SK-N-SH treated with all-trans-retinoic acid at 6 μM for 48 hours (cell line): Measurements from ENCODE around the gene ADAM21.

Experiments
- ATAC-seq: fragments of 200-7000 bp; cut with Tn5 transposase; 3 replicates; pipeline ENCODE4 v1.9.1; 2020; ENCODE audit warnings: mild to moderate bottlenecking, moderate library complexity
- ARNTL ChIP-seq: fragments of 450-650 bp; formaldehyde crosslinking; IDR thresholded peaks from 2 replicates; pipeline ENCODE4 v1.5.0; 2020; ENCODE audit warnings: low read depth, mild to moderate bottlenecking, moderate library complexity, borderline replicate concordance
- BACH2 ChIP-seq: fragments of 250-450 bp; sonication (Bioruptor Pico); IDR thresholded peaks from 2 replicates; pipeline ENCODE4 v1.9.0; 2021; ENCODE audit warnings: mild to moderate bottlenecking, borderline replicate concordance
- CSDC2 ChIP-seq: fragments of 250-450 bp; sonication (Bioruptor Pico); IDR thresholded peaks from 2 replicates; pipeline ENCODE4 v1.5.0; 2020; ENCODE audit warnings: mild to moderate bottlenecking, moderate library complexity
- ESRRG ChIP-seq: fragments of 250-450 bp; sonication (Bioruptor Pico); IDR thresholded peaks from 2 replicates; pipeline ENCODE4 v1.6.1; 2021; ENCODE audit warnings: mild to moderate bottlenecking
- GLIS3 ChIP-seq: fragments of 250-450 bp; sonication (Bioruptor Pico); IDR thresholded peaks from 2 replicates; pipeline ENCODE4 v1.5.0; 2020; ENCODE audit warnings: mild to moderate bottlenecking, moderate library complexity
- OSR1 ChIP-seq: fragments of 250-450 bp; sonication (Bioruptor Pico); IDR thresholded peaks from 2 replicates; pipeline ENCODE4 v1.8.0; 2022; ENCODE audit warnings: moderate library complexity, mild to moderate bottlenecking, inconsistent platforms
- PPARA ChIP-seq: fragments of 250-450 bp; sonication (Bioruptor Pico); IDR thresholded peaks from 2 replicates; pipeline ENCODE4 v1.5.0; 2020; ENCODE audit warnings: mild to moderate bottlenecking, borderline replicate concordance
- RARB ChIP-seq: fragments of 250-450 bp; sonication (Bioruptor Pico); IDR thresholded peaks from 2 replicates; pipeline ENCODE4 v1.8.0; 2021; ENCODE audit warnings: mild to moderate bottlenecking, moderate library complexity
- SNAI2 ChIP-seq: fragments of 250-450 bp; sonication (Bioruptor Pico); IDR thresholded peaks from 2 replicates; pipeline ENCODE4 v1.5.0; 2020; ENCODE audit warnings: mild to moderate bottlenecking, moderate library complexity
- TCF4 ChIP-seq: fragments of 250-450 bp; sonication (Bioruptor Pico); IDR thresholded peaks from 2 replicates; pipeline ENCODE4 v1.8.0; 2021; ENCODE audit warnings: mild to moderate bottlenecking, moderate library complexity, borderline replicate concordance
- TOX ChIP-seq: fragments of 250-450 bp; sonication (Bioruptor Pico); IDR thresholded peaks from 2 replicates; pipeline ENCODE4 v1.8.0; 2021; ENCODE audit warnings: mild to moderate bottlenecking, moderate library complexity, borderline replicate concordance
- ZC3H10 ChIP-seq: fragments of 250-450 bp; sonication (Bioruptor Pico); IDR thresholded peaks from 2 replicates; pipeline ENCODE4 v1.5.1; 2021; ENCODE audit warnings: mild to moderate bottlenecking, moderate library complexity
- ZFP3 ChIP-seq: fragments of 250-450 bp; sonication (Bioruptor Pico); IDR thresholded peaks from 2 replicates; pipeline ENCODE4 v1.5.0; 2020; ENCODE audit warnings: mild to moderate bottlenecking, moderate library complexity
- ZFP30 ChIP-seq: fragments of 450-650 bp; formaldehyde crosslinking; IDR thresholded peaks from 2 replicates; pipeline ENCODE4 v1.5.0; 2022; ENCODE audit warnings: mild to moderate bottlenecking, moderate library complexity
- ZNF565 ChIP-seq: fragments of 450-650 bp; formaldehyde crosslinking; conservative IDR thresholded peaks from 2 replicates; pipeline ENCODE4 v1.5.0; 2020; ENCODE audit warnings: low read depth, mild to moderate bottlenecking, moderate library complexity
- ZNF8 ChIP-seq: fragments of 450-650 bp; formaldehyde crosslinking; IDR thresholded peaks from 2 replicates; pipeline ENCODE4 v1.5.0; 2020; ENCODE audit warnings: mild to moderate bottlenecking, moderate library complexity
- TF ChIP-seq, protein P1 (sequence below): fragments of 250-450 bp; sonication (Bioruptor Pico); IDR thresholded peaks from 2 replicates; pipeline ENCODE4 v1.5.0; 2020; ENCODE audit warnings: mild to moderate bottlenecking, moderate library complexity
- TF ChIP-seq, protein P2 (sequence below): fragments of 250-450 bp; sonication (Bioruptor Pico); IDR thresholded peaks from 2 replicates; pipeline ENCODE4 v1.8.0; 2021; ENCODE audit warnings: low read depth, mild to moderate bottlenecking, moderate library complexity, borderline replicate concordance
- TF ChIP-seq, protein P3 (sequence below): fragments of 250-450 bp; sonication (Bioruptor Pico); IDR thresholded peaks from 2 replicates; pipeline ENCODE4 v1.8.0; 2020; ENCODE audit warnings: mild to moderate bottlenecking, moderate library complexity, borderline replicate concordance
- TF ChIP-seq, protein P4 (sequence below): fragments of 250-450 bp; sonication (Bioruptor Pico); IDR thresholded peaks from 2 replicates; pipeline ENCODE4 v1.5.1; 2021; ENCODE audit warnings: mild to moderate bottlenecking, moderate library complexity
- TF ChIP-seq, protein P5 (sequence below): fragments of 250-450 bp; sonication (Bioruptor Pico); IDR thresholded peaks from 2 replicates; pipeline ENCODE4 v1.5.1; 2020; ENCODE audit warnings: low read depth, mild to moderate bottlenecking, moderate library complexity

The ADAM21 gene

DNA sequence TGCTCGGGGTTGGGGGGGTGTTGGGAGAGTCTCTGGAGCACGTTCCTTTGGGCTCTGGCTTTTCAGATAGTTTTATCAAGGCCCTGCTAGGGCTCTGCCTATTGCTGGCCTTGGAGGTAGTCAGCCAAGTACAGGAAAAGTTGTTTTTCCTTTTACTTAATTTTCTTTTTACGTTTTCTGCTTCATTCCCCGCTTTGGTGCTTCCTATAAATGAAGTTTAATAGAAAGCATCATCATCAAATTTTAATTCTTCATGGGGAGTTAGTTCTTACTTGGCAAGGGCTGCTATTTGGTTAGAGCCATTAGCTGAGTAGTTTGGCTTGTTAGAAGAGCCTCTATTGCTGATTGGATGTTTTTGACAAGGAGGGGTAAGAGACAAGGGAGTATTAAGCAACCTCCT is 15.1 kb upstream of the ADAM21 start (continued):
- TF ChIP-seq, protein P1, sequence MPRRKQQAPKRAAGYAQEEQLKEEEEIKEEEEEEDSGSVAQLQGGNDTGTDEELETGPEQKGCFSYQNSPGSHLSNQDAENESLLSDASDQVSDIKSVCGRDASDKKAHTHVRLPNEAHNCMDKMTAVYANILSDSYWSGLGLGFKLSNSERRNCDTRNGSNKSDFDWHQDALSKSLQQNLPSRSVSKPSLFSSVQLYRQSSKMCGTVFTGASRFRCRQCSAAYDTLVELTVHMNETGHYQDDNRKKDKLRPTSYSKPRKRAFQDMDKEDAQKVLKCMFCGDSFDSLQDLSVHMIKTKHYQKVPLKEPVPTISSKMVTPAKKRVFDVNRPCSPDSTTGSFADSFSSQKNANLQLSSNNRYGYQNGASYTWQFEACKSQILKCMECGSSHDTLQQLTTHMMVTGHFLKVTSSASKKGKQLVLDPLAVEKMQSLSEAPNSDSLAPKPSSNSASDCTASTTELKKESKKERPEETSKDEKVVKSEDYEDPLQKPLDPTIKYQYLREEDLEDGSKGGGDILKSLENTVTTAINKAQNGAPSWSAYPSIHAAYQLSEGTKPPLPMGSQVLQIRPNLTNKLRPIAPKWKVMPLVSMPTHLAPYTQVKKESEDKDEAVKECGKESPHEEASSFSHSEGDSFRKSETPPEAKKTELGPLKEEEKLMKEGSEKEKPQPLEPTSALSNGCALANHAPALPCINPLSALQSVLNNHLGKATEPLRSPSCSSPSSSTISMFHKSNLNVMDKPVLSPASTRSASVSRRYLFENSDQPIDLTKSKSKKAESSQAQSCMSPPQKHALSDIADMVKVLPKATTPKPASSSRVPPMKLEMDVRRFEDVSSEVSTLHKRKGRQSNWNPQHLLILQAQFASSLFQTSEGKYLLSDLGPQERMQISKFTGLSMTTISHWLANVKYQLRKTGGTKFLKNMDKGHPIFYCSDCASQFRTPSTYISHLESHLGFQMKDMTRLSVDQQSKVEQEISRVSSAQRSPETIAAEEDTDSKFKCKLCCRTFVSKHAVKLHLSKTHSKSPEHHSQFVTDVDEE, result no peak
- TF ChIP-seq ESRRG (CRISPR knock-in tag) (no peak), ZFP30 (no peak), ARNTL (CRISPR knock-in tag) (no peak), ZFP3 (CRISPR knock-in tag) (no peak), SNAI2 (no peak)
- TF ChIP-seq, protein P2, sequence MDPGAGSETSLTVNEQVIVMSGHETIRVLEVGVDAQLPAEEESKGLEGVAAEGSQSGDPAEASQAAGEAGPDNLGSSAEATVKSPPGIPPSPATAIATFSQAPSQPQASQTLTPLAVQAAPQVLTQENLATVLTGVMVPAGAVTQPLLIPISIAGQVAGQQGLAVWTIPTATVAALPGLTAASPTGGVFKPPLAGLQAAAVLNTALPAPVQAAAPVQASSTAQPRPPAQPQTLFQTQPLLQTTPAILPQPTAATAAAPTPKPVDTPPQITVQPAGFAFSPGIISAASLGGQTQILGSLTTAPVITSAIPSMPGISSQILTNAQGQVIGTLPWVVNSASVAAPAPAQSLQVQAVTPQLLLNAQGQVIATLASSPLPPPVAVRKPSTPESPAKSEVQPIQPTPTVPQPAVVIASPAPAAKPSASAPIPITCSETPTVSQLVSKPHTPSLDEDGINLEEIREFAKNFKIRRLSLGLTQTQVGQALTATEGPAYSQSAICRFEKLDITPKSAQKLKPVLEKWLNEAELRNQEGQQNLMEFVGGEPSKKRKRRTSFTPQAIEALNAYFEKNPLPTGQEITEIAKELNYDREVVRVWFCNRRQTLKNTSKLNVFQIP (CRISPR knock-in tag), result no peak
- TF ChIP-seq, protein P3, sequence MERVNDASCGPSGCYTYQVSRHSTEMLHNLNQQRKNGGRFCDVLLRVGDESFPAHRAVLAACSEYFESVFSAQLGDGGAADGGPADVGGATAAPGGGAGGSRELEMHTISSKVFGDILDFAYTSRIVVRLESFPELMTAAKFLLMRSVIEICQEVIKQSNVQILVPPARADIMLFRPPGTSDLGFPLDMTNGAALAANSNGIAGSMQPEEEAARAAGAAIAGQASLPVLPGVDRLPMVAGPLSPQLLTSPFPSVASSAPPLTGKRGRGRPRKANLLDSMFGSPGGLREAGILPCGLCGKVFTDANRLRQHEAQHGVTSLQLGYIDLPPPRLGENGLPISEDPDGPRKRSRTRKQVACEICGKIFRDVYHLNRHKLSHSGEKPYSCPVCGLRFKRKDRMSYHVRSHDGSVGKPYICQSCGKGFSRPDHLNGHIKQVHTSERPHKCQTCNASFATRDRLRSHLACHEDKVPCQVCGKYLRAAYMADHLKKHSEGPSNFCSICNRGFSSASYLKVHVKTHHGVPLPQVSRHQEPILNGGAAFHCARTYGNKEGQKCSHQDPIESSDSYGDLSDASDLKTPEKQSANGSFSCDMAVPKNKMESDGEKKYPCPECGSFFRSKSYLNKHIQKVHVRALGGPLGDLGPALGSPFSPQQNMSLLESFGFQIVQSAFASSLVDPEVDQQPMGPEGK (CRISPR knock-in tag), result no peak

DNA sequence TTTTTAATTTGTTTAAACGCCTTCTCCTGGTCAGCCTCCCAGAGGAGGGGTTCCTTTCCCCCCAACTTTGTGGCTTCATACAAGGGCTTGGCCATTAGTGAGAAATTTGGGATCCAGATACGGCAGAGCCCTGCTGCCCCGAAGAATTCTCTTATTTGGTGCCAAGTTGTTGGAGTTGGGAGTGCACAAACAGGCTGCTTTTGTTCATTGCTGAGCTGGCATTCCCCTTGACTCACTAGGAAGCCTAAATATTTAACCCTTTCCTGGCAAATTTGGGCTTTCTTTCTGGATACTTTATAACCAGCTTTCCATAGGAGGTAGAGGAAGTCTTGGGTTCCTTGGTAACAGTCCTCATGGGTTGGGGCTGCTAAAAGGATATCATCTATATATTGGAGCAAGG is 10.3 kb upstream of the ADAM21 start:
- no peak for TF ChIP-seq BACH2 (CRISPR knock-in tag)
- TF ChIP-seq ZFP3 (CRISPR knock-in tag), result no peak
- TF ChIP-seq ZNF8, result no peak
- no peak for TF ChIP-seq ARNTL (CRISPR knock-in tag)
- TF ChIP-seq, protein P4, sequence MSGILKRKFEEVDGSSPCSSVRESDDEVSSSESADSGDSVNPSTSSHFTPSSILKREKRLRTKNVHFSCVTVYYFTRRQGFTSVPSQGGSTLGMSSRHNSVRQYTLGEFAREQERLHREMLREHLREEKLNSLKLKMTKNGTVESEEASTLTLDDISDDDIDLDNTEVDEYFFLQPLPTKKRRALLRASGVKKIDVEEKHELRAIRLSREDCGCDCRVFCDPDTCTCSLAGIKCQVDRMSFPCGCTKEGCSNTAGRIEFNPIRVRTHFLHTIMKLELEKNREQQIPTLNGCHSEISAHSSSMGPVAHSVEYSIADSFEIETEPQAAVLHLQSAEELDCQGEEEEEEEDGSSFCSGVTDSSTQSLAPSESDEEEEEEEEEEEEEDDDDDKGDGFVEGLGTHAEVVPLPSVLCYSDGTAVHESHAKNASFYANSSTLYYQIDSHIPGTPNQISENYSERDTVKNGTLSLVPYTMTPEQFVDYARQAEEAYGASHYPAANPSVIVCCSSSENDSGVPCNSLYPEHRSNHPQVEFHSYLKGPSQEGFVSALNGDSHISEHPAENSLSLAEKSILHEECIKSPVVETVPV, result no peak
- TF ChIP-seq PPARA, result no peak
- TF ChIP-seq ZC3H10, result no peak
- TF ChIP-seq ZNF565 (CRISPR knock-in tag), result no peak
- TF ChIP-seq, protein P5, sequence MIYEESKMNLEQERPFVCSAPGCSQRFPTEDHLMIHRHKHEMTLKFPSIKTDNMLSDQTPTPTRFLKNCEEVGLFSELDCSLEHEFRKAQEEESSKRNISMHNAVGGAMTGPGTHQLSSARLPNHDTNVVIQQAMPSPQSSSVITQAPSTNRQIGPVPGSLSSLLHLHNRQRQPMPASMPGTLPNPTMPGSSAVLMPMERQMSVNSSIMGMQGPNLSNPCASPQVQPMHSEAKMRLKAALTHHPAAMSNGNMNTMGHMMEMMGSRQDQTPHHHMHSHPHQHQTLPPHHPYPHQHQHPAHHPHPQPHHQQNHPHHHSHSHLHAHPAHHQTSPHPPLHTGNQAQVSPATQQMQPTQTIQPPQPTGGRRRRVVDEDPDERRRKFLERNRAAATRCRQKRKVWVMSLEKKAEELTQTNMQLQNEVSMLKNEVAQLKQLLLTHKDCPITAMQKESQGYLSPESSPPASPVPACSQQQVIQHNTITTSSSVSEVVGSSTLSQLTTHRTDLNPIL (CRISPR knock-in tag), result no peak
- no peak for TF ChIP-seq OSR1 (CRISPR knock-in tag)
- TF ChIP-seq, protein P2 (CRISPR knock-in tag), result no peak
- TF ChIP-seq RARB (CRISPR knock-in tag), result no peak
- no peak for TF ChIP-seq CSDC2 (CRISPR knock-in tag)
- TF ChIP-seq ZFP30, result no peak
- no peak for TF ChIP-seq GLIS3
- no peak for TF ChIP-seq SNAI2
- no peak for ATAC-seq

DNA sequence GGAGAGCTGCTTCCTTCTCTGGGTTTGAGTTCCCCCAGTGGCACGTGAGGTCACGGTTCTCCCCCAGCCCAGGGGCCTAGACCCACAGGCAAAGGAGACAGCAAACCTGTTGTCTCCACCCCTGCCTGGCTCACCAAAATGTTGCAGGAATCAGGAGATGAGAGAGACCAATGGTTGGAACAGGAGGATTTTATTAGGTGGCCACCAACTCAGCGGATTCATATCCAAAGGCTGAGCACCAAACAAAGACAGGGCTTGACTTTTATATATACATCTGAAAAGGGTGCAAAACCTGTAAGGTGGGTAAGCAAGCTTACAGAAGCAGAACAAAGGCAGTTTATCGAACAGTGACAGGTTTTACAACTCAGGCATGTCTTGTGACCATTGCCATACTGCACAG is 9.2 kb upstream of the ADAM21 start:
- no peak for TF ChIP-seq RARB (CRISPR knock-in tag)
- TF ChIP-seq TOX (CRISPR knock-in tag), result no peak
- no peak for TF ChIP-seq TCF4 (CRISPR knock-in tag)
- TF ChIP-seq PPARA, result no peak
- no peak for TF ChIP-seq ZNF565 (CRISPR knock-in tag)
- TF ChIP-seq, protein P2 (CRISPR knock-in tag), result no peak
- no peak for TF ChIP-seq OSR1 (CRISPR knock-in tag)
- no peak for TF ChIP-seq ZFP30
- TF ChIP-seq, protein P4, result no peak
- no peak for TF ChIP-seq GLIS3
- TF ChIP-seq ARNTL (CRISPR knock-in tag), result no peak
- ATAC-seq, result no peak
